ENCODE data around the gene CDH4.

Gene CDH4

GRCh38 chr20:61341605-61342004 lies 89.5 kb downstream of the CDH4 start:
- TF ChIP-seq SIN3A (IDR thresholded peaks at IDR 0.05; ENCODE audit: borderline replicate concordance, insufficient read depth, low read length) (no peak), REST (IDR thresholded peaks at IDR 0.05; ENCODE audit: insufficient read depth in 1 of 2, low read depth in 2 of 2, low read length in 2 of 2) (no peak), POLR2AphosphoS5 (IDR thresholded peaks at IDR 0.05; ENCODE audit: low read depth, low read length) (no peak), FOXP2 (optimal IDR thresholded peaks at IDR 0.05; ENCODE audit: borderline replicate concordance, extremely low read depth, extremely low read length, insufficient read depth) (no peak), TAF1 (IDR thresholded peaks at IDR 0.05; ENCODE audit: borderline replicate concordance, insufficient read depth, low read length) (no peak)

- TF ChIP-seq FOXP2 (optimal IDR thresholded peaks at IDR 0.05; ENCODE audit: borderline replicate concordance, extremely low read depth, extremely low read length, insufficient read depth), result no peak
- no peak; the same call in 1 of the 2 replicates for TF ChIP-seq POLR2AphosphoS5 (IDR thresholded peaks at IDR 0.05; ENCODE audit: low read depth, low read length)
- no peak for TF ChIP-seq REST (IDR thresholded peaks at IDR 0.05; ENCODE audit: insufficient read depth in 1 of 2, low read depth in 2 of 2, low read length in 2 of 2)
- no peak for TF ChIP-seq TAF1 (IDR thresholded peaks at IDR 0.05; ENCODE audit: borderline replicate concordance, insufficient read depth, low read length)
Observed at GRCh38 chr20:61343934-61344333, 91.9 kb downstream of the CDH4 start.

GRCh38 chr20:61345656-61346055 lies 93.6 kb downstream of the CDH4 start:
- TF ChIP-seq FOXP2 (optimal IDR thresholded peaks at IDR 0.05; ENCODE audit: borderline replicate concordance, extremely low read depth, extremely low read length, insufficient read depth) (no peak), SIN3A (IDR thresholded peaks at IDR 0.05; ENCODE audit: borderline replicate concordance, insufficient read depth, low read length) (no peak), REST (IDR thresholded peaks at IDR 0.05; ENCODE audit: insufficient read depth in 1 of 2, low read depth in 2 of 2, low read length in 2 of 2) (peak; percentile 82 to 89), POLR2AphosphoS5 (IDR thresholded peaks at IDR 0.05; ENCODE audit: low read depth, low read length) (no peak), TAF1 (IDR thresholded peaks at IDR 0.05; ENCODE audit: borderline replicate concordance, insufficient read depth, low read length) (no peak)

GRCh38 chr20:61346996-61347395 lies 94.9 kb downstream of the CDH4 start:
- TF ChIP-seq POLR2AphosphoS5 (IDR thresholded peaks at IDR 0.05; ENCODE audit: low read depth, low read length) (no peak; the same call in 1 of the 2 replicates), FOXP2 (optimal IDR thresholded peaks at IDR 0.05; ENCODE audit: borderline replicate concordance, extremely low read depth, extremely low read length, insufficient read depth) (no peak), REST (IDR thresholded peaks at IDR 0.05; ENCODE audit: insufficient read depth in 1 of 2, low read depth in 2 of 2, low read length in 2 of 2) (no peak), SIN3A (IDR thresholded peaks at IDR 0.05; ENCODE audit: borderline replicate concordance, insufficient read depth, low read length) (no peak), TAF1 (IDR thresholded peaks at IDR 0.05; ENCODE audit: borderline replicate concordance, insufficient read depth, low read length) (no peak)

GRCh38 chr20:61347443-61347842 lies 95.4 kb downstream of the CDH4 start:
- no peak for TF ChIP-seq REST (IDR thresholded peaks at IDR 0.05; ENCODE audit: insufficient read depth in 1 of 2, low read depth in 2 of 2, low read length in 2 of 2)

Measured in PFSK-1 (cell line).